H1 (cell line): ENCODE measurements around the gene MOB3B. TPM values are rescaled to one million over a fixed set of nuclear protein-coding genes. Genes with fewer than 3 reads are reported as not detected.

Experiments used
- CHD7 ChIP-seq: fragments of 300-600 bp; sonication (generic); IDR thresholded peaks from 2 replicates; pipeline ENCODE4 v1.7.1; 2012; ENCODE audit warnings: low read length, moderate library complexity, mild to moderate bottlenecking, inconsistent platforms; ENCODE audit not compliant: insufficient replicate concordance
- KDM1A ChIP-seq: fragments of 200-600, 300-600 bp; sonication (generic); IDR thresholded peaks from 2 replicates; pipeline ENCODE4 v1.7.1; 2016; ENCODE audit warnings: mild to moderate bottlenecking, low read length, borderline replicate concordance
- RBBP5 ChIP-seq: IDR thresholded peaks from 2 replicates; pipeline ENCODE4 v1.7.1; 2012; ENCODE audit warnings: low read depth, mild to moderate bottlenecking, inconsistent platforms, low read length, moderate library complexity, borderline replicate concordance
- TEAD4 ChIP-seq: IDR thresholded peaks from 2 replicates; pipeline ENCODE4 v1.6.1; 2012; ENCODE audit warnings: low read depth, low read length, inconsistent platforms, mixed read lengths
- polyA plus RNA-seq, 7 experiments: library from polyadenylated mRNA; depleted of rRNA in 3 of 7; stranded (reverse) in 5 of 7; unstranded in 2 of 7; fragments of >200 nt in 5 of 7; fragments of 200-250 nt in 2 of 7; gene quantifications; 1 replicate in 5 of 7; 2 replicates in 1 of 7; 4 replicates in 1 of 7; pipeline versions ENCODE4 v1.2.1 to v1.2.3, GENCODE V29; 2011 to 2013; ENCODE audit warnings: missing spikeins in 2 of 7, mixed read lengths in 2 of 7
- total RNA-seq: library from RNA; stranded (reverse); fragmentation: NEBNext Ultra II Directional; extraction: Animal tissue kit (Norgen Biotek cat#: 25700); gene quantifications from 2 replicates; pipeline ENCODE4 v1.2.1, GENCODE V29; 2021

MOB3B gene
- total and polyA plus RNA-seq, 2 of the 8 experiments (the other 6 are each of a cell fraction or from before 2014, with no cell fraction given): 12.7 to 16.1 TPM

- no peak for TF ChIP-seq CHD7
- TF ChIP-seq RBBP5: no peak
- TF ChIP-seq KDM1A: no peak
- TF ChIP-seq TEAD4: no peak
Measured at GRCh38 chr9:27336829-27337228, 192.8 kb downstream of the MOB3B start (continued).
